Measurements from ENCODE around the gene CA4. TPM values are rescaled to one million over a fixed set of nuclear protein-coding genes. Genes with fewer than 3 reads are reported as not detected.
"Not testable (repeated sequence)": the region's sequence is repeated elsewhere in the genome, so short reads cannot be mapped to it uniquely, and the experiment has no call there.

The CA4 gene
- total RNA-seq, 1 experiment from 2014 or later = not detected

GRCh38 chr17:60171753-60172079 lies 21.9 kb downstream of the CA4 start:
- no peak for DNase-seq (ENCODE audit: low spot score)

DNA sequence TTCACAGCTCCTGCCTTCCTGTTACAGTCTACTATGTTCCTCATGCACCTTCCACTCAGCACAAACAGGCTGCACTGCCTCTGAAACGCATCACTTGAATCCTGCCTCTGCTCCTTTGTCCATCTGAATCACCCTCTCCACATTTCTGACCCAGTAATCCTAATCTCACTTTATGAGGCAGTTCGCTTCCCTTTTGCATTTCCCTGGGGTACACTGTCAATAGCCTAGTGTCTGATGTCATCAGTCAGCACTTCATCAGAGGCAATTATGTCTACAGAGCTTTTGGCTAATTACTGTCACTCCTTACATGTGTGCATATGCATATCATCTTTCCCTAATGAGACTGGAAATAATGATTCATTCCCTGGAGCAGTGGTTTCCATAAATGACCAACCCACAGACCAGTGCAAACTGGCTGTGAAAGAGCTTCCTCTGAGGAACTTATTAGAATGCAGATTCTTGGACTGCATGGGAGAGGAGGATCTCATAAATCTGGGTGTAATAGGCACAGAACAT lies 23.6 kb downstream of the CA4 start:
- no peak for DNase-seq (ENCODE audit: low spot score)

GRCh38 chr17:60174035-60174434 lies 24.3 kb downstream of the CA4 start:
- no peak for DNase-seq (ENCODE audit: low spot score)

DNA sequence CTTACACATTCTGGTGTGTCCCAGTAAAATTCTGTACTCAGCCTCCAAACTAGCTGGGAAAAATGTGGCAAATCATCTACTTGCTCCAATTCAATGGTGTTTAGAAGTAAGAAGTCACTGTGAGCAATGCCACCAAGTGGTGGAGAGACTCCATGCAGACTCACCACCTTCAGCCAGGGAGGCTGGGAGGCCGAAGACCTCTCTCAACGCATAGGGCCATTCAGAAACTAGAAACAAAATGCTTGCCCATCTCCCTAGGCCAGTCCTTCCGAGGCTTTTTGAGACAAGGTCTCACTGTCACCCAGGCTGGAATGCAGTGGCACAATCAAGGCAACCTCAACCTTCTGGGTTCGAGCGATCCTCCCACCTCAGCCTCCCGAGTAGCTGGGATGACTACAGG lies 25.0 kb downstream of the CA4 start:
- peak; percentile 38 for DNase-seq (ENCODE audit: low spot score)

- DNase-seq (ENCODE audit: low spot score) = not testable (repeated sequence)
Measured at GRCh38 chr17:60176763-60177162, 27.0 kb downstream of the CA4 start.

- DNase-seq (ENCODE audit: low spot score) = not testable (repeated sequence)
Measured at GRCh38 chr17:60178180-60178579, 28.4 kb downstream of the CA4 start.

GRCh38 chr17:60180380-60180779 lies 30.6 kb downstream of the CA4 start:
- DNase-seq (ENCODE audit: low spot score) = not testable (repeated sequence)

DNA sequence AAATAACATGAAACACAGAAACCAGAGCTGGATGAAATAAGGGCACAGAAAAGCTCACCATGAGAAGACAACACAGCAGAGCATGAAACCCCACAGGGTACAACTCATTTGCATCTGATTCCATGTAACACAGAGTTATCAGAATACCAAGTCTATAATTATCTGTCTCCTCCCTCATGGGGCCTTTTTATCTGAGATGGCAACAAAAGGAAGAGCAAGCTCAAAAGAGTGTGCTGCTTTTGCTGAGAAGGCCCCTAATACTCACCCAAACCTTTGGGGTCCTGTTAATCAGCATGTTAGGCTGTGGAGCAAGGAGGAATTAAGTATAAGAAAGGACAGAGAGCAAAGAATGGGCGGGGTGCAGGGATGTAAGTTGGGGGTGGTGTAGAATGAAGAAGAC lies 36.6 kb downstream of the CA4 start:
- not testable (repeated sequence) for DNase-seq (ENCODE audit: low spot score)

DNA sequence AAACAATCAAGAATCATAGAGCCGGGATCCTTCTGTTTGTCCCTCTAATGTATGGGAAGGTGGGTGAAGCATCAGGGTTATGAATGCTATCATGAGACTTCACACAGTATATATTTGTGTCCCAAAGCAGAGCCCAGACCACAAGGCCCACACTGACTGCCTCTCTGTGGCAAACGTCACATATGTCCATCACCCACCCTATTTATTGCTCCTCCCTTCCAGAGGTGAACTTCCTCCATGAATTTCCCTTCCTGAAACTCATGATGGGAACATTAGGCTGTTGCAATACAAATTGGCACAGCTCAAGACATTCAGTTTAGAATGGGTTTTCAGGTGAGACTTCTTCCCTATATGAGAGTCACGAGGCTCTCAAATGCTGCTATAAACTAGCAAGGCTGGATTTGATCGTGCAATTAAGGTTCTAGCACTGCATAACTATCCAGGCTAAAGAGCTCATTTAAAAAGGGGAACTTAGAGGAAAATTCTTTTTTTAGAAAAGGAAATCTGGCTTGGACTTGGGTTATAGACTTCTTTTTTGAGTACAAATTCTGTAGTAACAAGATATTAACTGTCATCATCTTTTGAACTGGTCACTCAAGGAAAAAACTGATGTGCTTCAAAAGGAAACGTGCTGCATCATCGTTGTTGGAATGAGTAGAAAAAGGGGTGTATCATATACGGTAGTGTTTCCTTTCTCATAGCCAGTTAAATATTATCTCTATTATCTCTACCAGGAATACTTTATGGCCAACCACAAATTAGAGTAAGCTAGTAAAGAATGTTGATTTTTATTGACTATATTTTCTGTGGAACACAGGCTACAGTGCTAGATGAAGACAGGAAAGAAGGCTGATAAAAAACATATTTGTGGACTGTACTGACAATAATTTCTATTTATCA lies 37.3 kb downstream of the CA4 start:
- DNase-seq (ENCODE audit: low spot score) = peak; percentile 68

GRCh38 chr17:60188759-60189158 lies 39.0 kb downstream of the CA4 start:
- no peak for DNase-seq (ENCODE audit: low spot score)

GRCh38 chr17:60190032-60190431 lies 40.3 kb downstream of the CA4 start:
- DNase-seq (ENCODE audit: low spot score) = not testable (repeated sequence)

DNA sequence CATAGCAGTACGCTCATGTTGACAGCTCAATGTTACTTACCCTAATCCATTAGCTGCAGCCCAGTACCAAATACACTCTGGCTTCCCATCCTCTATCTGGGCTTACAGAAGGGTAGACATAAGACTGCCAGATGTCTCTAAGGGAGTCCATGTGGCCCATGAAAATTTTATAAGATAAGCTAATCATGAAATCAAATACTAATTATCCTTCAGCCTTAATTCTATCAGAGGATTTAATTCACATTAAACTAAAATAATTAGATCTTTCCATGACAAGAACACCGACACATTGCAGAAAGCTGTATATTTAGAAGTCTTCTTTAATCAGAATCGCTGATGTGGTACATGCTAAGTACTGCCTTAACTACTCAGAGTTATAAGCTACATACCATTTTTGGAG lies 43.3 kb downstream of the CA4 start:
- DNase-seq (ENCODE audit: low spot score) = not testable (repeated sequence)

GRCh38 chr17:60193482-60193881 lies 43.7 kb downstream of the CA4 start:
- no peak for DNase-seq (ENCODE audit: low spot score)

DNA sequence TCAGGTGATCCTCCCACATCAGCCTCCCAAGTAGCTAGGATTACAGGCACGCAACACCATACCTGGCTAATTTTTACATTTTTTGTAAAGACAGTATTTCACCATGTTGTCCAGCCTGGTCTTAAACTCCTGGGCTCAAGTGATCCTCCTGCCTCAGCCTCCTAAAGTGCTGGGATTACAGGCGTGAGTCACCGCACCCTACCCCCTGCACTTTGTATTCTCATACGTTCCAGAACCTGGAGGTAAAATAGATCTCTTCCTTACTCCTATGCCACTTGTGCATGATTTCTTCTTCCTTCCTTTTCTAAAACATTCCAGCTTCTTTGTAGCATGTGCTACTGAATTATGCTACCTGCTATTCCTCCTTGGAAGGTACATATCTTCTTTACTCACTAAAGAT lies 44.4 kb downstream of the CA4 start:
- DNase-seq (ENCODE audit: low spot score) = not testable (repeated sequence)

DNA sequence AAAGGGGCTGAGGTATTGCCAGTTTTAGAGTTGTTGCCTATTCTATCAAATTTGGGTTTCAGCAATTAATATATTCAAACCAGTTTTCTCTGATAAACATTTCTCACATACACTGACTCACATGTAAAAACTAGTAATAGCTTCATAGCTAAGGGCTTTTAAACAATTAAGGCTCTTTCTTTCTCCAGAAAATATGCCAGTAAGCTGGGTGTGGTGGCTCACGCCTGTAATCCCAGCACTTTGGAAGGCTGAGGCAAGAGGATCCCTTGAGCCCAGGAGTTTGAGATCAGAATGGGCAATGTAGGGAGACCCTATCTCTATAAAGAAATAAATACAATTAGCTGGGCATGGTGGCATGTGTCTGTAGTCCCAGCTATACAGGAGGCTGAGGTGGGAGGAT lies 48.9 kb downstream of the CA4 start:
- DNase-seq (ENCODE audit: low spot score) = not testable (repeated sequence)

- DNase-seq (ENCODE audit: low spot score) = not testable (repeated sequence)
Measured at GRCh38 chr17:60205782-60206181, 56.0 kb downstream of the CA4 start.

DNA sequence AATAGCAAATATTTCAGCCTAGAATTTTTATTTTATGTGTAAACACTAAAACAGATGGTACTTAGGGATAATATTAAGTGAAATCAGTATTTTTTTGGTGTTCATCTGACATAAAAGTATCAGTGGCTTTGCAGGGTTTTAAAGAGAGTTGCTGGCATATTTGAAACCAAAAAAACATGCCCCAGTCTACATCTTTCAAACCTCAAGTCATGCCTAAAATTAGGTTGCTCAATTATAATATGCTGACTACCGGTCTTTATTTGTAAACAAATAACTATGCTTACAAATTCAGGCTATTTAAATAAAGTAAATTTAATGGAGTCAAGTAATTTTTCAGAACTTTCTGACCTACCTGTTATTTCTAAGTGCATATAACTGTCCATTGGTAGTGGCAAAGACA lies 58.5 kb downstream of the CA4 start:
- DNase-seq (ENCODE audit: low spot score) = not testable (repeated sequence)

Other genes starting within 250 kb of the CA4 start
- 18.9 and 27.9 TPM in 2 replicates for gene RNFT1, start 185.2 kb upstream of the CA4 start, total RNA-seq (2014; rRNA removed; shearing (Covaris generic))
- 3.8 and 4.2 TPM in 2 replicates for gene HEATR6, start 71.1 kb upstream of the CA4 start, total RNA-seq (2014; rRNA removed; shearing (Covaris generic))
- gene USP32, start 242.2 kb downstream of the CA4 start, total RNA-seq (2014; rRNA removed; shearing (Covaris generic)) = 19.9 and 24.6 TPM in 2 replicates